H1 (cell line): Measurements from ENCODE around the gene MYO7B. TPM values are rescaled to one million over a fixed set of nuclear protein-coding genes. Genes with fewer than 3 reads are reported as not detected.

Experiments
- KDM1A ChIP-seq: fragments of 200-600, 300-600 bp; sonication (generic); IDR thresholded peaks from 2 replicates; pipeline ENCODE4 v1.7.1; 2016; ENCODE audit warnings: mild to moderate bottlenecking, low read length, borderline replicate concordance
- polyA plus RNA-seq, 7 experiments: library from polyadenylated mRNA; depleted of rRNA in 3 of 7; stranded (reverse) in 5 of 7; unstranded in 2 of 7; fragments of >200 nt in 5 of 7; fragments of 200-250 nt in 2 of 7; gene quantifications; 1 replicate in 5 of 7; 2 replicates in 1 of 7; 4 replicates in 1 of 7; pipeline versions ENCODE4 v1.2.1 to v1.2.3, GENCODE V29; 2011 to 2013; ENCODE audit warnings: missing spikeins in 2 of 7, mixed read lengths in 2 of 7
- total RNA-seq: library from RNA; stranded (reverse); fragmentation: NEBNext Ultra II Directional; extraction: Animal tissue kit (Norgen Biotek cat#: 25700); gene quantifications from 2 replicates; pipeline ENCODE4 v1.2.1, GENCODE V29; 2021

Gene MYO7B
- total and polyA plus RNA-seq, 2 of the 8 experiments (the other 6 are each of a cell fraction or from before 2014, with no cell fraction given) = not detected

DNA sequence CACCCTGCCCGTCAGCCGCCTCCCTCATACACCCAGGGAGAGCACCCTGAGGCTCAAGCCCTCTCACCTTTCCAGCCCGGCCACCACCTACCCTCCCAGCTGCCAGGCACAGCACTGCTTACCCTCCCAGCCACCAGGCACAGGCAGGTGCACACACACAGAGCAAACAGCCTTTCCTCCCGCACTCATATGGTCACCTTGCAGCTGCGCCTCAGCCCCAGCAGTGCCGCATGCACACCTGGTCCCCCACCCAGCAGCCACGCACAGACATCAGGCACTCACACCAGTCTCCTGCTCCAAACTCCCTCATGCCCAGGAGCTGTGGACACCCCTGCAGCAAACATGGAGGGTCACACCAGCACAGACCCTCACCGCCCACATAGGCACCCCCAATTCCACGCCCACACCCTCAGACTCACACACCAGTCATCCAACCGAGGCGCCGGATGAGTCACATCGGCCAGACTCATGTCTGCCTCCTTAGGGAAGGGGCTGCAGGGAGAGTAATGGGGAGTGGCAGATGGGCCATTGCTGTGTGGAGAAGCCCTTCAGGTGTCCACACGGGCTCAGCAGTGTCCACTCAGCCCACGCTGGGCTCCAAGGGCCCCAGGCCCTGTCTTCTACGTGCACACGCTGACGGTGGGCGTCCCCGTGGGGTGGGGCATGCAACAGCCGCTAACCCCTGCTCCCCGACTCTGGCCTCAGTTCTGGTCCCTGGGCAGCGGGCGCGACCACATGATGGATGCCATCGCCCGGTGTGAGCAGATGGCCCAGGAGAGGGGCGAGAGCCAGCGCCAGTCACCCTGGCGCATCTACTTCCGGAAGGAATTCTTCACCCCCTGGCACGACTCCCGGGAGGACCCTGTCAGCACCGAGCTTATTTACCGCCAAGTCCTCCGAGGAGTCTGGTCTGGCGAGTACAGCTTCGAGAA lies 88.2 kb downstream of the MYO7B start (continued):
- TF ChIP-seq KDM1A = no peak
